GM18951 (cell line): ENCODE results near the gene SULT1A2.
"Not testable (repeated sequence)": the region's sequence is repeated elsewhere in the genome, so short reads cannot be mapped to it uniquely, and the experiment has no call there.

Experiments used
- POLR2A ChIP-seq: IDR thresholded peaks from 4 replicates; pipeline ENCODE4 v1.6.1; 2011; ENCODE audit warnings: mild to moderate bottlenecking; ENCODE audit not compliant: insufficient read length, insufficient read depth; ENCODE audit errors: extremely low read depth
- in situ Hi-C: fragments of 300-500 bp; cut with MboI; formaldehyde crosslinking; loops from one replicate; pipeline ENCODE4 v1.12.0; 2022; ENCODE audit warnings: low sequenced_read_pairs, mixed read lengths, inconsistent platforms; ENCODE audit not compliant: unreplicated experiment

SULT1A2 gene

GRCh38 chr16:28597692-28598261, 927 bp upstream of the SULT1A2 start:
- no peak for TF ChIP-seq POLR2A
- in situ Hi-C loops = no loop called here

GRCh38 chr16:28596115-28596630, 677 bp downstream of the SULT1A2 start:
- no peak for TF ChIP-seq POLR2A

GRCh38 chr16:28595451-28595850, 1.4 kb downstream of the SULT1A2 start:
- in situ Hi-C loops = not testable (repeated sequence)

More at GRCh38 chr16:28596115-28596630, 677 bp downstream of the SULT1A2 start:
- in situ Hi-C loops = no loop called here

DNA sequence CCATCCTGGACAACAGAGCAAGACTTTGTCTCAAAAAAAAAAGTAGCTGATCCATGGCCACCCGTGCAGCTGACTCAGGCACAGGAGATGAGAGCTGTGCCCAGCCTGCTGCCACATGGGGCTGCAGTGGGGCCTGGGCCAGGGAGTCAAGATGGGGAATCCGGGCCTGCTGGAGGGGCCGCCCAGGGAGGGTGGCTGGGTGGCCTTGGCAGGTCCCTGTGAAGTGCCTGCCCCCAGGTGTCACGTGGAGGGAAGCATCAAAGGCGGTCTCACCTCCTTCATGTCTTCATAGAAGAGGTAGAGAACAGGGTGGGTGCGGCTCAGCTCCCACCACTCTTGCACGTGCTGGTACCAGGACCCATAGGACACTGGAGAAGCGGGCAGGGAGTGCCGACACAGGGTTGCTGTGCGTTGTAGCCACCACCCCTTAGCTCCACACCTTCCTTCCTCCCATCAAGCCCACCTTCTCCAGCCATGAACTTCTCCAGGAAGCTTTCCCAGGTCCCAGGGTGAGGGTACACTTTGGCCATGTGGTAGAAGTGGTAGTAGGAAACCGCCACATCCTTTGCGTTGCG, 3.8 kb downstream of the SULT1A2 start:
- TF ChIP-seq POLR2A = no peak
- in situ Hi-C loops = no loop called here

GRCh38 chr16:28592511-28592910, 4.3 kb downstream of the SULT1A2 start:
- in situ Hi-C loops = no loop called here
- no peak for TF ChIP-seq POLR2A

GRCh38 chr16:28591355-28591754, 5.5 kb downstream of the SULT1A2 start:
- no peak for TF ChIP-seq POLR2A
- in situ Hi-C loops = no loop called here

- no peak for TF ChIP-seq POLR2A
- in situ Hi-C loops = no loop called here
These were observed 6.2 kb downstream of the SULT1A2 start for GRCh38 chr16:28590384-28591340.

- no peak for TF ChIP-seq POLR2A
- in situ Hi-C loops = no loop called here
These were observed 6.9 kb downstream of the SULT1A2 start for GRCh38 chr16:28589930-28590329.

DNA sequence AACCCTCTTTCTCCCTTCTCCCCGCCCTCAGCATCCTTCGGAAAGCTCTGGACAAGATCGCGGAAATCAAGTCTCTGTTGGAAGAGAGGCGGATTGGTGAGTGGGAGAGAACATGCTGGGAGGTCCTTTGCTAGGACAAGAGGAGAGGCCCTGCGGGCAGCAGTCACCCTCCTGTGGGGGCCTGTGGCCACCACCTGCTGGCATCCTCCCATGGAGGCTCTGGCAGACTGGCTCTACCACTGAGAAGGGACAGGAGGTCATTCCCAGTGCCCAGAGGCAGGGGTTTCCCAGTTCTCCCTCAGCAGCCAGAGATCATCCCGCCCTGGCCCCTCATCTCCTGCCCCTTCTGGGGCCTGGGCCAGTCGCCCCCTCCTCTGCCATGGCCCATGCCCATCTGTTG, 7.8 kb downstream of the SULT1A2 start:
- no peak for TF ChIP-seq POLR2A
- in situ Hi-C loops = no loop called here

DNA sequence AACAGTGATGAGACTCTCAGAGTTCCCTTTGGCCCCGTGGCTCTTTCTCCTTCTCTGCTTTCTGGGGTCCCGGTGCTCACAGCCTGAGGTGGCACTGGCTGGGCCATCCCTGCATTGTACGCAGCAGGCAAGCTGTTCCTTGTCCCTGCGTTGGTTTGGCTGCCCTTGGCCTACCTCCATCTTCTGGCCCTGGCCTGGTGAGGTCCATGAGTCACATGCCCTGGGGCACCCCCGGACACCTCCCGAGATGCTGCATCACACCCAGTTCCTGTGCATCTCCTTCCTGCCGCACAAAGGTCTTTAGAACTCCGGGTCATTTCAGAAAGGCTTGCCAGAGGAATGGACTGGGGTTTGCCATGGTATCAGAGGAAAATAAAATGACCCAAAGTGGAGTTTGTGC, 9.5 kb downstream of the SULT1A2 start:
- in situ Hi-C loops = no loop called here
- TF ChIP-seq POLR2A = no peak

DNA sequence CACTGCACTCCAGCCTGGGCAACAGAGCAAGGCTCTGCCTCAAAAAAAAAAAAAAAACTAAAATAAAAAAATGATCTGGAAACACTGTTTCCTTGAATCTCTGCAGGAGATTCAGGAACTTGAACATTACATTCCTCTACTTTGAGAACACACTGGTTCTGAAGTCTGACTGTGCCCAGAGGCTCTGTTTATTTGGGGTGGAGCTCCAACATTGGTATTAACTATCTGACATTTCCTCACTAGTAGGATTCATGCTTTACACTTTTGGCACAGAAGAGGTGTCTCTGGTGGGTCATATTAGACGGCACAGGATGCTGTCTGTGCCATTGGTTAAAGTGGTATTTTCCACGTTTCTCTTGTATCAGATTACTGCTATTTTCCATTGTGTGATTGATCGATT, 10.4 kb downstream of the SULT1A2 start:
- in situ Hi-C loops = no loop called here
- no peak for TF ChIP-seq POLR2A

DNA sequence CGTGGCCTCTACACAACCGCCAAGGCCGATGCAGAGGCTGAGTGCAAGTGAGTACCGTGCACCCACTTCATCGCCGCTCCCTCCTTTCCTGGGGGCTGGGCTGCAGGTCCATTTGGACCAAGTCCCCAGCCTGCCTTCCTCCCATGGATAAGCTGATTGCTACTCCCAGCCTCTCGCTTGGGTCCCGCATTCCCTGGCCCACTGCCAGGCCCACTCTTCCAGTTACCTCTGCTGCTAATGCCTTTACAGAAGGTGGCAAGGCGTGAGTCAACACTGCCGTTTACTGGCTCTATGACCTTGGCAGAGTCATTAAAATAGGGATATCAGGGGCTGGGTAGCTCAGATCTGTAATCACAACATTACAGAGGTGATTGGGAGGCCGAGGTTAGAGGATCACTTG, 11.2 kb downstream of the SULT1A2 start:
- TF ChIP-seq POLR2A = no peak
- in situ Hi-C loops = no loop called here

GRCh38 chr16:28580726-28581315, 16.0 kb downstream of the SULT1A2 start:
- in situ Hi-C loops = no loop called here
- no peak for TF ChIP-seq POLR2A
